GM12875 (cell line): ENCODE data around the gene LRRC30.

ENCODE experiments used
- H3K4me3 ChIP-seq: one replicate; pipeline ENCODE4 v1.5.1; 2011; ENCODE audit warnings: low read depth, low read length, control low read depth
- CTCF ChIP-seq: IDR thresholded peaks from 2 replicates; pipeline ENCODE4 v1.5.1; 2011; ENCODE audit warnings: low read depth, mild to moderate bottlenecking, control low read depth, inconsistent platforms, low read length, moderate library complexity, borderline replicate concordance; ENCODE audit not compliant: insufficient read depth

LRRC30 gene

GRCh38 chr18:7273301-7273921 lies 42.5 kb downstream of the LRRC30 start:
- no peak for TF ChIP-seq CTCF

GRCh38 chr18:7281579-7281978 lies 50.7 kb downstream of the LRRC30 start:
- no peak for TF ChIP-seq CTCF
- H3K4me3 ChIP-seq: no peak overlapping the region

More at GRCh38 chr18:7273301-7273921, 42.5 kb downstream of the LRRC30 start:
- H3K4me3 ChIP-seq: no peak overlapping the region
